HepG2 (cell line): ENCODE measurements around the gene SMCO1. TPM values are rescaled to one million over a fixed set of nuclear protein-coding genes. Genes with fewer than 3 reads are reported as not detected.

Experiments used
- ESRRA ChIP-seq: sonication (generic); formaldehyde crosslinking; IDR thresholded peaks from 2 replicates; pipeline ENCODE4 v1.5.1; 2020; ENCODE audit warnings: mild to moderate bottlenecking, low read depth, missing genetic modification reagents
- NR1H2 ChIP-seq: sonication (generic); formaldehyde crosslinking; IDR thresholded peaks from 2 replicates; pipeline ENCODE4 v1.8.1; 2022; ENCODE audit warnings: low read depth, missing genetic modification reagents, borderline replicate concordance
- SIN3A ChIP-seq: IDR thresholded peaks from 2 replicates; pipeline ENCODE4 v1.6.1; 2011; ENCODE audit warnings: low read depth, mild to moderate bottlenecking, control low read depth, low read length, borderline replicate concordance
- XBP1 ChIP-seq: sonication (generic); formaldehyde crosslinking; IDR thresholded peaks from 2 replicates; pipeline ENCODE4 v1.5.0; 2020; ENCODE audit warnings: missing genetic modification reagents
- polyA plus RNA-seq, 8 experiments: library from polyadenylated mRNA; depleted of rRNA in 3 of 8; stranded (reverse) in 7 of 8; unstranded in 1 of 8; fragments of >200 nt; fragmentation: Illumina TruSeq in 4 of 8; extraction: Trizol in 4 of 8; gene quantifications; 2 replicates each; pipeline versions ENCODE4 v1.2.1 to v1.2.3, GENCODE V29; 2011 to 2016; ENCODE audit warnings: low read depth in 4 of 8, missing spikeins in 1 of 8, mixed read lengths in 1 of 8; ENCODE audit not compliant: insufficient read depth in 1 of 8
- total RNA-seq, 5 experiments: library from RNA; depleted of rRNA; stranded (reverse); fragments of >200 nt; fragmentation: Illumina TruSeq; extraction: Trizol; gene quantifications; 2 replicates each; pipeline ENCODE4 v1.2.3, GENCODE V29; 2016; ENCODE audit warnings: low read depth in 1 of 5
- TF ChIP-seq, protein P1 (sequence below): sonication (generic); formaldehyde crosslinking; IDR thresholded peaks from 2 replicates; pipeline ENCODE4 v1.4.0; 2020; ENCODE audit warnings: missing genetic modification reagents

The SMCO1 gene
- total and polyA plus RNA-seq, 2 of the 13 experiments (the other 11 are each of a cell fraction or from before 2014, with no cell fraction given), result not detected

DNA sequence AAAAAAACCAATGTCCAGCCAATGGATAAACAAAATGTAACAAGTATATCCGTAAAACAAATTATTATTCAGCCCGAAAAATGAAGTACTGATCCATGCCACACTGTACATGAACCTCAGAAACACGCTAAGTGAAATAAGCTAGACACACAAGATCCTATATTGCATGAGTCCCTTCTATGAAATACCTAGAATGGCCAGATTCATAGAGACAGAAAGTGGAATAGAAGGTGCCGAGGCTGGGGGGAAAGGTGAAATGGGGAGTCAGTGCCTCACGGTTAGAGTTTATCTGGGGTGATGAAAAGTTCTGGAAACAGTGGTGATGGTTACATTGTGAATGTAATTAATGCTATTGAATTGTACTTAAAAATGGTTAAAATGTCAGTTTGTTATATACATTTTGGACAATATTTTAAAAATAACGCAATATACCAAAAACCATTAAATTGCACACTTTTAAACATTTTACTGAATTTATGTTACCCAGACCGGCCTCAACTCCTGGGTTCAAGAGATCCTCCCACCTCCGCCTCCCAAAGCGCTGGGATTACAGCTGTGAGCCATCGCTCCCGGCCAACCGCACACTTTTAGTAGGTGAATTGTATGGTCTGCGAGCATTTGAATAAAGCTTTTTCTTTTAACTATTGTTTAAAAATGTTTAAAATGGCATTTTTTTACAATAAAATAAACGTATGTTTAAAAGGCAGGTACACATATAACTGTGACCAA, 13.7 kb downstream of the SMCO1 start (continued):
- TF ChIP-seq, protein P1, sequence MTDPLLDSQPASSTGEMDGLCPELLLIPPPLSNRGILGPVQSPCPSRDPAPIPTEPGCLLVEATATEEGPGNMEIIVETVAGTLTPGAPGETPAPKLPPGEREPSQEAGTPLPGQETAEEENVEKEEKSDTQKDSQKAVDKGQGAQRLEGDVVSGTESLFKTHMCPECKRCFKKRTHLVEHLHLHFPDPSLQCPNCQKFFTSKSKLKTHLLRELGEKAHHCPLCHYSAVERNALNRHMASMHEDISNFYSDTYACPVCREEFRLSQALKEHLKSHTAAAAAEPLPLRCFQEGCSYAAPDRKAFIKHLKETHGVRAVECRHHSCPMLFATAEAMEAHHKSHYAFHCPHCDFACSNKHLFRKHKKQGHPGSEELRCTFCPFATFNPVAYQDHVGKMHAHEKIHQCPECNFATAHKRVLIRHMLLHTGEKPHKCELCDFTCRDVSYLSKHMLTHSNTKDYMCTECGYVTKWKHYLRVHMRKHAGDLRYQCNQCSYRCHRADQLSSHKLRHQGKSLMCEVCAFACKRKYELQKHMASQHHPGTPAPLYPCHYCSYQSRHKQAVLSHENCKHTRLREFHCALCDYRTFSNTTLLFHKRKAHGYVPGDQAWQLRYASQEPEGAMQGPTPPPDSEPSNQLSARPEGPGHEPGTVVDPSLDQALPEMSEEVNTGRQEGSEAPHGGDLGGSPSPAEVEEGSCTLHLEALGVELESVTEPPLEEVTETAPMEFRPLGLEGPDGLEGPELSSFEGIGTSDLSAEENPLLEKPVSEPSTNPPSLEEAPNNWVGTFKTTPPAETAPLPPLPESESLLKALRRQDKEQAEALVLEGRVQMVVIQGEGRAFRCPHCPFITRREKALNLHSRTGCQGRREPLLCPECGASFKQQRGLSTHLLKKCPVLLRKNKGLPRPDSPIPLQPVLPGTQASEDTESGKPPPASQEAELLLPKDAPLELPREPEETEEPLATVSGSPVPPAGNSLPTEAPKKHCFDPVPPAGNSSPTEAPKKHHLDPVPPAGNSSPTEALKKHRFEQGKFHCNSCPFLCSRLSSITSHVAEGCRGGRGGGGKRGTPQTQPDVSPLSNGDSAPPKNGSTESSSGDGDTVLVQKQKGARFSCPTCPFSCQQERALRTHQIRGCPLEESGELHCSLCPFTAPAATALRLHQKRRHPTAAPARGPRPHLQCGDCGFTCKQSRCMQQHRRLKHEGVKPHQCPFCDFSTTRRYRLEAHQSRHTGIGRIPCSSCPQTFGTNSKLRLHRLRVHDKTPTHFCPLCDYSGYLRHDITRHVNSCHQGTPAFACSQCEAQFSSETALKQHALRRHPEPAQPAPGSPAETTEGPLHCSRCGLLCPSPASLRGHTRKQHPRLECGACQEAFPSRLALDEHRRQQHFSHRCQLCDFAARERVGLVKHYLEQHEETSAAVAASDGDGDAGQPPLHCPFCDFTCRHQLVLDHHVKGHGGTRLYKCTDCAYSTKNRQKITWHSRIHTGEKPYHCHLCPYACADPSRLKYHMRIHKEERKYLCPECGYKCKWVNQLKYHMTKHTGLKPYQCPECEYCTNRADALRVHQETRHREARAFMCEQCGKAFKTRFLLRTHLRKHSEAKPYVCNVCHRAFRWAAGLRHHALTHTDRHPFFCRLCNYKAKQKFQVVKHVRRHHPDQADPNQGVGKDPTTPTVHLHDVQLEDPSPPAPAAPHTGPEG (CRISPR knock-in tag), result no peak
- TF ChIP-seq NR1H2 (no peak), ESRRA (CRISPR knock-in tag) (no peak), XBP1 (CRISPR knock-in tag) (no peak), SIN3A (0 out of 2 replicates have a peak, but pooled peaks have one; percentile 33)
